ENCODE results near the gene MYBPH. TPM values are rescaled to one million over a fixed set of nuclear protein-coding genes. Genes with fewer than 3 reads are reported as not detected.

The MYBPH gene
- polyA plus RNA-seq, 1 donor from 2014 or later, result not detected

- Histone ChIP-seq H3K9me2 (ENCODE audit: insufficient read depth, low read length) (no peaks in the 10 kb centered on the region), H2AFZ (ENCODE audit: low read depth, low read length) (no peak overlapping the region), H3K9me3 (ENCODE audit: low read length) (no peaks in the 10 kb centered on the region), H3K27me3 (ENCODE audit: insufficient read depth, low read depth, low read length) (no peaks in the 10 kb centered on the region), H3K36me3 (ENCODE audit: insufficient read depth, low read length) (no peaks in the 10 kb centered on the region), H3K79me2 (replicated peaks; ENCODE audit: insufficient read depth, low read length) (no peaks in the 10 kb centered on the region), H3K27ac (ENCODE audit: low read length) (no peak overlapping the region), H3K9ac (ENCODE audit: low read length) (no peak overlapping the region), H3K4me3 (ENCODE audit: low read length) (no peak overlapping the region), H3F3A (ENCODE audit: insufficient read depth, low read length, poor library complexity, severe bottlenecking) (no peaks in the 10 kb centered on the region), H3K4me2 (ENCODE audit: low read length) (no peak overlapping the region), H4K20me1 (ENCODE audit: insufficient read depth) (no peaks in the 10 kb centered on the region)
- no peak for TF ChIP-seq POLR2AphosphoS5 (IDR thresholded peaks at IDR 0.05)
- TF ChIP-seq EZH2 (IDR thresholded peaks at IDR 0.05; ENCODE audit: borderline replicate concordance, insufficient read depth, low read length, poor library complexity, severe bottlenecking), result no peak
- TF ChIP-seq RAD21 (conservative IDR thresholded peaks at IDR 0.05), result no peak
- no peak for TF ChIP-seq SMC3 (conservative IDR thresholded peaks at IDR 0.05; ENCODE audit: poor library complexity)
- TF ChIP-seq TAF1 (IDR thresholded peaks at IDR 0.05; ENCODE audit: low read depth), result no peak
- no peak for TF ChIP-seq EP300 (conservative IDR thresholded peaks at IDR 0.05; ENCODE audit: poor library complexity, severe bottlenecking)
Measured at GRCh38 chr1:203175827-203176241, 208 bp upstream of the MYBPH start.

GRCh38 chr1:203174324-203174985 lies 1.2 kb downstream of the MYBPH start:
- no peak overlapping the region for H3K4me3 ChIP-seq (ENCODE audit: low read length)
- H4K20me1 ChIP-seq (ENCODE audit: insufficient read depth), result no peaks in the 10 kb centered on the region
- H3K9ac ChIP-seq (ENCODE audit: low read length), result no peak overlapping the region
- no peaks in the 10 kb centered on the region for H3K9me3 ChIP-seq (ENCODE audit: low read length)
- H2AFZ ChIP-seq (ENCODE audit: low read depth, low read length), result no peak overlapping the region
- no peaks in the 10 kb centered on the region for H3K79me2 ChIP-seq (replicated peaks; ENCODE audit: insufficient read depth, low read length)
- no peaks in the 10 kb centered on the region for H3K27me3 ChIP-seq (ENCODE audit: insufficient read depth, low read depth, low read length)
- no peak overlapping the region for H3K27ac ChIP-seq (ENCODE audit: low read length)
- no peak for TF ChIP-seq MXI1 (conservative IDR thresholded peaks at IDR 0.05; ENCODE audit: poor library complexity, severe bottlenecking)
- no peak for TF ChIP-seq POLR2AphosphoS5 (IDR thresholded peaks at IDR 0.05)
- no peak for TF ChIP-seq EZH2 (IDR thresholded peaks at IDR 0.05; ENCODE audit: borderline replicate concordance, insufficient read depth, low read length, poor library complexity, severe bottlenecking)
- no peak for TF ChIP-seq SMC3 (conservative IDR thresholded peaks at IDR 0.05; ENCODE audit: poor library complexity)
- TF ChIP-seq REST (IDR thresholded peaks at IDR 0.05; ENCODE audit: borderline replicate concordance), result no peak
- no peak for TF ChIP-seq CTCF (IDR thresholded peaks at IDR 0.05; ENCODE audit: poor library complexity, severe bottlenecking)
- no peak for TF ChIP-seq RAD21 (conservative IDR thresholded peaks at IDR 0.05)
- no peak for TF ChIP-seq TAF1 (IDR thresholded peaks at IDR 0.05; ENCODE audit: low read depth)
- H3K4me2 ChIP-seq (ENCODE audit: low read length), result no peak overlapping the region
- H3K36me3 ChIP-seq (ENCODE audit: insufficient read depth, low read length), result no peaks in the 10 kb centered on the region
- H3K9me2 ChIP-seq (ENCODE audit: insufficient read depth, low read length), result no peaks in the 10 kb centered on the region
- no peaks in the 10 kb centered on the region for H3F3A ChIP-seq (ENCODE audit: insufficient read depth, low read length, poor library complexity, severe bottlenecking)

All from neural cell (in vitro differentiated cells).